ENCODE data around the gene LAGE3.
A peak's percentile ranks its signal among the peaks of the same experiment; 100 is the strongest.
"Not testable (repeated sequence)": the region's sequence is repeated elsewhere in the genome, so short reads cannot be mapped to it uniquely, and the experiment has no call there.

Gene LAGE3

DNA sequence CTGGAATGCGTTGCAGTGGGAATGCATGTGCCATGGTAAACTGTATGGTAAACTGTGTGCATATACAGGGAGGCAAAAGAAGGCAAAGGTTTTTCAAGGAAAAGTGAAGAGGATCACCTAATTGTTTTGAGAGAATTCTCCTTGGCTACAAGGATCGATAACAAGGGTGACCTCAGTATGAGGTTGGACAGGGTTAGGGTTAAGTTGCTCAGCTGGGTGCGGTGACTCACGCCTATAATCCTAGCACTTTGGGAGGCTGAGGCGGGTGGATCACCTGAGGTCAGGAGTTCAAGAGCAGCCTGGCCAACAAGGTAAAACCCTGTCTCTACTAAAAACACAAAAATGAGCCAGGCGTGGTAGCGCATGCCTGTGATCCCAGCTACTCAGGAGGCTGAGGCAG lies 22.3 kb upstream of the LAGE3 start:
- DNase-seq: not testable (repeated sequence)

GRCh38 chrX:154496591-154497137 lies 17.6 kb upstream of the LAGE3 start:
- not testable (repeated sequence) for DNase-seq

- no peak for DNase-seq
Observed at GRCh38 chrX:154495472-154495922, 16.4 kb upstream of the LAGE3 start.

GRCh38 chrX:154494715-154495114 lies 15.6 kb upstream of the LAGE3 start:
- DNase-seq: no peak

DNA sequence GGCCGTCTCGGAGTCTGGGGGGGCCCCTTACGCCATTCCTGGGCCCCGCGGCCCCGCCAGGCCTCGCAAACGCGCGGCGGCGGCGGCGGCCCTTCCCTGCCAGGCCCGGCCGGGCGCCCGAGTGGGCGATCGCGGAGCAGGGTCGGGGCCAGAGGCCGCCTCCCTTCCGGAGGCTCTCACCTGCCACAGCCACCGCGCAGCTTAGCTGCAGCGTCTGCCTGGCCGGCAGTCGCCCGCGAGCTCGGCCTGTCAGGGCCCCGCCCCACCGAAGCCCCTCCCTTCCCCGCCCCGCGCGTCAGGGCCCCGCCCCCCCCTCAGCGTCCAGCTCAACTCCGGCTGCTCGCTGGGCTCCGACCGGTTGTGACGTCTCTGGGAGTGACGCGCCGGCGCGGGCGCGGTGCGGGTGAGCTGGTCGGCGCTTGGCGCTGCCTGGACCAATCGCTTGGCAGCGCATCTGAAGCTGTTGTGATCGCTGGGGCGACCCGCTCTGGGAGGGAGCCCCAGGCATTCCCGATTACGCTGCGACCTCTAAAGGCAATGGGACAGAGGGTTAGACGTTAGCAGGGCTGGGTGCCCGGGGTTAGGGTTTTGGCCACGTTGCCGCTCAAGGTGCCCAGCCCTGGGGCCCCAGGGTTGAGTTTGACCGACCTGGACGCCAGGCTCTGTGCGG lies 11.5 kb upstream of the LAGE3 start, which contains the start of gene SLC10A3:
TSS of gene SLC10A3 (minus strand) at position 216 of the 670 bp plus-strand sequence. CDS start 1,689 bp downstream, outside the sequence.
- peak; percentile 91 for DNase-seq

- DNase-seq: peak; percentile 43
Observed at GRCh38 chrX:154490021-154490413, 10.9 kb upstream of the LAGE3 start.

DNA sequence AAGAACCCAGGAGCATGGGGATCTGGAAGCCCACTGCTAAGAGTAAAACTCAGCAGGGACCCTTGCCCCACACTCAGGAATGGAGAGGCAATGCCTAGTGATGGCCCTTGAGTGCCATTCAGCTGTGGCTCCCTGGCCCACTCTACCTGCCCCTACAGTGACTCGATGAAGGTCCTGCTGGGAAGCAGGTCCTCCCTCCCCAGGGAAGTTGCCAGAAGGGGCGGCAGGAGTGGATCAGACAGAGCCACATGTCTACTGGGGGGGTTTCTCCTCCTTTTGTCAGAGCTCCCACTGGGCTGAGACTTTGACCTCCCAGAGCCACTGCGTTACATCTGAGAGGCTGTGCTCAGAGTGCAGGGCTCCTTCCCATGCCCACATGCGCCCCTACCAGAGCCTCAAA lies 10.1 kb upstream of the LAGE3 start:
- DNase-seq: no peak

- no peak for DNase-seq
Observed at GRCh38 chrX:154488336-154489075, 9.4 kb upstream of the LAGE3 start.

DNA sequence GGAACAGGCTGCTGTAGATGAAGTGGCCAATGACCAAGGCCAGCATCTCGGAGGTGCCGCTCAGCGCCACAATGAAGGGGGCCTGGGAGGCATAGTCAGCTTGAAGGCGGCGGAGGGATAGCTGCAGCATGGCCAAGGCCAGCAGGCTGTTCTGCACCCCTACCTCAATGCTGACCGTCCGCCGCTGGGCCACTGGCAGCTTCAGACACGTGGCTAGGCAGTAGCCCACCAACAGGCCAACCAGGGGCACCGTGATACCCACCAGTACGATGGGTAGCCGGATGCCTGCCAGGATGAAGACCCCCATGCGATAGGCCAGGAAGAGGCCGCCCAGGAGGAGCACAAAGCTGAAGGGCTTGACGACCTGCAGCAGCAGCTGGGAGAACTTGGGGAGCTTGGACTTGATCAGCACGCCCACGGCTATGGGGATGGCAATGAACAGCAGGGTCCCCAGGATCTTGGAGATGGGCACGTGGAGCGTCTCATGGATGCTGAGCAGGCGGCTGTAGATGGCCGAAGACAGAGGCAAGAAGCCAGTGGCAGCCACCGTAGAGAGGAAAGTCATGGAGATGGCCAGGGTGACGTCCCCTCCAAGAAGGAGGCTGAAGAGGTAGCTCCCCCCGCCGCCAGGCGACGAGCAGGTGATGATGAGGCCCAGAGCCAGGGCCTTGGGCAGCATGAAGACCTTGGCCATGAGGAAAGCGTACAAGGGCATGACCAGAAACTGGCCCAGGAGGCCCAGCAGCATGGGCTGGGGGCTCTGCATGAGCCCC lies 8.6 kb upstream of the LAGE3 start:
- DNase-seq: no peak

GRCh38 chrX:154486396-154487207 lies 7.5 kb upstream of the LAGE3 start, which contains the start of gene UBL4A:
Gene UBL4A (minus strand): TSS chrX:154486615. CDS start chrX:154486584, 31 bp downstream.
- peak; percentile 75 for DNase-seq

- DNase-seq: peak; percentile 54
Observed at GRCh38 chrX:154486052-154486395, 6.9 kb upstream of the LAGE3 start.

DNA sequence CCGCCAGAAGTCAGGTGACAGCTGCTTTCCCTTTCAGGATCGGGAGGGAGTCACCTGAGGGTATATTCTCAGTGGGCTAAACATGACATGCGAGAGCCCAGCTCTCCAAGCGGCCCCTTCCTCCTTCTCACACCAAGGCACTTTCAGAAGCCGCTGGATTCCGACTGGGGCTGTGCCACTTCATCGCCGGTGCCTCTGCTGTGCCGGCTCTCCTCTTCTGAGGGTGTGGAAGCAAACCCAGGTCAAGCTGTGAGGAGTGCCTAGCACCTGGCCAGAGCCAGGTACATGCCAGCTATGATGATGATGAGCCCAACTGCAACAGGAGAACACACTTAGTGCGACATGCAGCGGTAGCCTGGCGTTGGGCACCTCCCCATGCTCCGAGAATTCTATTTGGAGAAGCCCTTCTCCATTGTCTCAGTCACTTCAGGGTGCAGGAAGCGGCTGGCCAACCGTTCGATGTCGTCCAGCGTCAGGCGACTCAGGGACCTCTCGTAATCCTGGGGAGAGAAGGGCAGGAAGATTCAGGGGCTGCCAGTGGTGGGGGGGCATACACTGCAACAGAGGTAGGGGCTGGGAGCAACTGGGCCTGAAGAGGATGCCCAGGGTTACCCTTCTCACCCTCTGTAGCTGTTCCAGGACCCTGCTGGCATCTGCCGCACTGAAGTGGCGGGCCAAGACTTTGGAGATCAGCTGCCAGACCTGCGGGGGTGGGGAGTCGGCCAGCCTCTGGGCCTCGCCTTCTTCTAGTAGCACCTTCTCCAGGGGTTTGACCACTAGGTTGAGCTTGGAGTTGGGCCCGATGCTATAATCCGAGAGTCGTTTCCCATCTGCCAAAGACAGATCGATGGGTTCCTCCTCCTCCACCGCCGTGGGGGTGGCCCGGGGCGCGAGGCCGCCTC lies 6.3 kb upstream of the LAGE3 start:
- DNase-seq: no peak

- DNase-seq: no peak
Observed at GRCh38 chrX:154484255-154485149, 5.4 kb upstream of the LAGE3 start.

- no peak for DNase-seq
Observed at GRCh38 chrX:154483325-154483724, 4.2 kb upstream of the LAGE3 start.

- no peak for DNase-seq
Observed at GRCh38 chrX:154482786-154483185, 3.7 kb upstream of the LAGE3 start.

- DNase-seq: no peak
Observed at GRCh38 chrX:154481911-154482601, 3.0 kb upstream of the LAGE3 start.

- no peak for DNase-seq
Observed at GRCh38 chrX:154481195-154481594, 2.1 kb upstream of the LAGE3 start.

DNA sequence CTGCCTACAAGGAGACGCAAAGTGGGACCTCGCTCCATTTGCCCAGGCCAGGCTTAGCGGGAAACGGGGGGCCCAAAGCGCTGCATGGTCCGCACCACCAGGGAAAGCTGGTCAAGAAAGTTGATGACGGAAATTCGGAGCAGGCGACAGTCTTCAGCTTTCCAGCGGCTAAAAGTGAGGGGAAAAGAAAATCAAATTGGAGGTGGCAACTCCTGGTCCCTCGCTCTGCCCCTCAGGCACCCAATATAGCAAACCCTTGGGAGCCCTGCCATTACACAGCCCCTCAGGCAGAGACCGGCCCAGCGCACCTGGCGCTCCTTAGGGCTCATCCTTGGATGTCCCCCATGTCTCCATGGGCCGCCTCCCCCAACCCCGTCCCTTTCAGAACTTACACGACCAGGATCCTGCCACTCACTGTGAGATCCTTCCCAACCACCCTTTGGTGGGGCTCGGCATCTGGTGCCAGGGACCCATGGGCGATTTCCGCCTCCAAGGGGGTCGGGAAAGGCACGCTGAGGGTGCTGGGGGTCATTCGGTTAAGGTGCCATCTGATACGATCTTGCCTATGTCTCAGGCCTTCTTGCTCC lies 1.1 kb downstream of the LAGE3 start:
- DNase-seq: no peak

- no peak for DNase-seq
Observed at GRCh38 chrX:154476821-154477220, 2.3 kb downstream of the LAGE3 start.

Measured in CD4-positive, alpha-beta T cell treated with Interleukin-17A for 4 hours (primary cell).